Caco-2 (cell line): ENCODE data around the gene DSCAML1. TPM values are rescaled to one million over a fixed set of nuclear protein-coding genes. Genes with fewer than 3 reads are reported as not detected.
A peak's percentile ranks its signal among the peaks of the same experiment; 100 is the strongest.

Experiments
- Bru-seq: library from RNA; stranded (reverse); fragments of 400-500 nt; gene quantifications from one replicate; lab custom pipeline; 2021; lab: Mats Ljungman, UMichigan
- BruChase-seq, 2 experiments: library from RNA; stranded (reverse); fragments of 400-500 nt; gene quantifications; one replicate each; lab custom pipeline; 2021; lab: Mats Ljungman, UMichigan
- BruUV-seq: library from RNA; stranded (reverse); fragments of 400-500 nt; replicated peaks from 2 replicates; lab custom pipeline; 2021; lab: Mats Ljungman, UMichigan
- CTCF ChIA-PET: fragments of 300-600 bp; sonication (Branson Sonifier 250); formaldehyde crosslinking; loops from one replicate; lab custom pipeline; 2022; ENCODE audit warnings: antibody characterized with exemption; lab: Charles Lee
- POLR2A ChIA-PET: fragments of 300-600 bp; sonication (Branson Sonifier 250); formaldehyde crosslinking; loops from one replicate; lab custom pipeline; 2022; ENCODE audit warnings: antibody characterized with exemption; lab: Charles Lee
- DNase-seq, 2 experiments: peaks; one replicate each; pipeline versions ENCODE4 v3.0.0 to v3.0.0-alpha.2; 2020 to 2022
- H3K27me3 ChIP-seq: replicated peaks from 2 replicates; pipeline ENCODE4 v1.6.0; 2011; ENCODE audit warnings: low read length; ENCODE audit not compliant: control insufficient read depth, insufficient read depth
- H3K36me3 ChIP-seq: 2 replicates; pipeline ENCODE4 v1.5.1; 2011; ENCODE audit warnings: low read length; ENCODE audit not compliant: control insufficient read depth, insufficient read depth
- H3K4me1 ChIP-seq: fragments of 250-450 bp; sonication (Bioruptor Pico); 2 replicates; pipeline ENCODE4 v1.5.1; 2020; ENCODE audit warnings: mild to moderate bottlenecking
- H3K4me3 ChIP-seq: 2 replicates; pipeline ENCODE4 v1.5.1; 2011; ENCODE audit warnings: low read depth, mild to moderate bottlenecking, control low read depth, low read length
- H3K9me3 ChIP-seq: fragments of 250-450 bp; sonication (Bioruptor Pico); 2 replicates; pipeline ENCODE4 v1.5.1; 2020; ENCODE audit warnings: mild to moderate bottlenecking, moderate library complexity
- H3K27ac Mint-ChIP-seq: one replicate; pipeline ENCODE4 v1.8.0; 2022; ENCODE audit warnings: mixed read lengths; ENCODE audit not compliant: unreplicated experiment
- H3K27me3 Mint-ChIP-seq: one replicate; pipeline ENCODE4 v1.8.0; 2022; ENCODE audit warnings: mixed read lengths; ENCODE audit not compliant: insufficient read depth, unreplicated experiment
- H3K36me3 Mint-ChIP-seq: one replicate; pipeline ENCODE4 v1.8.0; 2022; ENCODE audit warnings: mild to moderate bottlenecking, mixed read lengths; ENCODE audit not compliant: insufficient read depth, unreplicated experiment
- H3K4me1 Mint-ChIP-seq: one replicate; pipeline ENCODE4 v1.8.0; 2022; ENCODE audit warnings: low read depth, mixed read lengths; ENCODE audit not compliant: unreplicated experiment
- H3K4me3 Mint-ChIP-seq: one replicate; pipeline ENCODE4 v1.8.0; 2022; ENCODE audit warnings: mild to moderate bottlenecking, moderate library complexity, mixed read lengths; ENCODE audit not compliant: unreplicated experiment
- H3K9me3 Mint-ChIP-seq: one replicate; pipeline ENCODE4 v1.8.0; 2022; ENCODE audit warnings: mixed read lengths; ENCODE audit not compliant: unreplicated experiment
- CTCF ChIP-seq, 2 experiments: fragments of 200-600 bp in 1 of 2; IDR thresholded peaks; 1 replicate in 1 of 2; 2 replicates in 1 of 2; pipeline versions ENCODE4 v1.5.1 to v1.8.0; 2011 to 2022; ENCODE audit warnings: antibody characterized with exemption in 1 of 2, control low read depth in 1 of 2, inconsistent platforms in 1 of 2, low read depth in 1 of 2, low read length in 1 of 2, mild to moderate bottlenecking in 1 of 2, moderate library complexity in 1 of 2; ENCODE audit not compliant: insufficient read depth in 1 of 2, severe bottlenecking in 1 of 2, unreplicated experiment in 1 of 2
- intact Hi-C: fragments of 100-400 bp; cut with micrococcal nuclease; formaldehyde crosslinking; loops from one replicate; pipeline ENCODE4 v1.10.0; 2022; ENCODE audit not compliant: unreplicated experiment
- long read RNA-seq: library from polyadenylated mRNA; stranded (forward); transcript quantifications from one replicate; pipeline ENCODE4 v2.0.0, GENCODE V29; 2022
- total RNA-seq: library from RNA; stranded (reverse); gene quantifications from 2 replicates; pipeline ENCODE4 v1.2.3, GENCODE V29; 2022

DSCAML1 gene, protein sequence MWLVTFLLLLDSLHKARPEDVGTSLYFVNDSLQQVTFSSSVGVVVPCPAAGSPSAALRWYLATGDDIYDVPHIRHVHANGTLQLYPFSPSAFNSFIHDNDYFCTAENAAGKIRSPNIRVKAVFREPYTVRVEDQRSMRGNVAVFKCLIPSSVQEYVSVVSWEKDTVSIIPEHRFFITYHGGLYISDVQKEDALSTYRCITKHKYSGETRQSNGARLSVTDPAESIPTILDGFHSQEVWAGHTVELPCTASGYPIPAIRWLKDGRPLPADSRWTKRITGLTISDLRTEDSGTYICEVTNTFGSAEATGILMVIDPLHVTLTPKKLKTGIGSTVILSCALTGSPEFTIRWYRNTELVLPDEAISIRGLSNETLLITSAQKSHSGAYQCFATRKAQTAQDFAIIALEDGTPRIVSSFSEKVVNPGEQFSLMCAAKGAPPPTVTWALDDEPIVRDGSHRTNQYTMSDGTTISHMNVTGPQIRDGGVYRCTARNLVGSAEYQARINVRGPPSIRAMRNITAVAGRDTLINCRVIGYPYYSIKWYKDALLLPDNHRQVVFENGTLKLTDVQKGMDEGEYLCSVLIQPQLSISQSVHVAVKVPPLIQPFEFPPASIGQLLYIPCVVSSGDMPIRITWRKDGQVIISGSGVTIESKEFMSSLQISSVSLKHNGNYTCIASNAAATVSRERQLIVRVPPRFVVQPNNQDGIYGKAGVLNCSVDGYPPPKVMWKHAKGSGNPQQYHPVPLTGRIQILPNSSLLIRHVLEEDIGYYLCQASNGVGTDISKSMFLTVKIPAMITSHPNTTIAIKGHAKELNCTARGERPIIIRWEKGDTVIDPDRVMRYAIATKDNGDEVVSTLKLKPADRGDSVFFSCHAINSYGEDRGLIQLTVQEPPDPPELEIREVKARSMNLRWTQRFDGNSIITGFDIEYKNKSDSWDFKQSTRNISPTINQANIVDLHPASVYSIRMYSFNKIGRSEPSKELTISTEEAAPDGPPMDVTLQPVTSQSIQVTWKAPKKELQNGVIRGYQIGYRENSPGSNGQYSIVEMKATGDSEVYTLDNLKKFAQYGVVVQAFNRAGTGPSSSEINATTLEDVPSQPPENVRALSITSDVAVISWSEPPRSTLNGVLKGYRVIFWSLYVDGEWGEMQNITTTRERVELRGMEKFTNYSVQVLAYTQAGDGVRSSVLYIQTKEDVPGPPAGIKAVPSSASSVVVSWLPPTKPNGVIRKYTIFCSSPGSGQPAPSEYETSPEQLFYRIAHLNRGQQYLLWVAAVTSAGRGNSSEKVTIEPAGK (N-terminal part only)
- total RNA-seq: not detected in 2 replicates
- percentile 16 among the genes with signal in this experiment for Bru-seq, nascent RNA
- BruChase-seq, experiment 1, labeled RNA remaining after a 2-hour chase: percentile 13 among the genes with signal in this experiment
- percentile 13 among the genes with signal in this experiment for BruChase-seq, experiment 2, labeled RNA remaining after a 6-hour chase
- long read RNA-seq: 0 reads

GRCh38 chr11:117796872-117797529 lies at the start of gene DSCAML1:
DSCAML1 (minus strand) TSS chr11:117797216; CDS start chr11:117797079, 137 bp downstream.
- Histone ChIP-seq H3K4me3 (peak within 1 kb of the TSS; percentile 38), H3K36me3 (no peaks in the 10 kb centered on the region), H3K9me3 (no peaks in the 10 kb centered on the region), H3K27me3 (peaks cover 10% of the 10 kb centered on the region), H3K4me1 (peaks cover 18% of the 10 kb centered on the region)
- Mint-ChIP-seq H3K36me3 (no peaks in the 10 kb centered on the region), H3K9me3 (no peaks in the 10 kb centered on the region), H3K4me1 (peaks cover 9% of the 10 kb centered on the region), H3K27ac (no peak within 1 kb of the TSS), H3K4me3 (peak within 1 kb of the TSS; percentile 41), H3K27me3 (peaks cover 29% of the 10 kb centered on the region)
- ChIA-PET POLR2A (no interaction called here), CTCF (no interaction called here)
- no TSS peak for BruUV-seq
- DNase-seq: peak in 1 of 2 experiments; percentile 46
- intact Hi-C loops: loop anchor here (5.0 kb wide), 1 partner anchor 1650 kb away; no protein-coding TSS in a partner anchor
- no peak for TF ChIP-seq CTCF (IDR thresholded peaks at IDR 0.05; ENCODE audit: insufficient read depth in 1 of 2, low read depth in 1 of 2, low read length in 1 of 2, severe bottlenecking in 1 of 2, unreplicated experiment in 1 of 2)

DNA sequence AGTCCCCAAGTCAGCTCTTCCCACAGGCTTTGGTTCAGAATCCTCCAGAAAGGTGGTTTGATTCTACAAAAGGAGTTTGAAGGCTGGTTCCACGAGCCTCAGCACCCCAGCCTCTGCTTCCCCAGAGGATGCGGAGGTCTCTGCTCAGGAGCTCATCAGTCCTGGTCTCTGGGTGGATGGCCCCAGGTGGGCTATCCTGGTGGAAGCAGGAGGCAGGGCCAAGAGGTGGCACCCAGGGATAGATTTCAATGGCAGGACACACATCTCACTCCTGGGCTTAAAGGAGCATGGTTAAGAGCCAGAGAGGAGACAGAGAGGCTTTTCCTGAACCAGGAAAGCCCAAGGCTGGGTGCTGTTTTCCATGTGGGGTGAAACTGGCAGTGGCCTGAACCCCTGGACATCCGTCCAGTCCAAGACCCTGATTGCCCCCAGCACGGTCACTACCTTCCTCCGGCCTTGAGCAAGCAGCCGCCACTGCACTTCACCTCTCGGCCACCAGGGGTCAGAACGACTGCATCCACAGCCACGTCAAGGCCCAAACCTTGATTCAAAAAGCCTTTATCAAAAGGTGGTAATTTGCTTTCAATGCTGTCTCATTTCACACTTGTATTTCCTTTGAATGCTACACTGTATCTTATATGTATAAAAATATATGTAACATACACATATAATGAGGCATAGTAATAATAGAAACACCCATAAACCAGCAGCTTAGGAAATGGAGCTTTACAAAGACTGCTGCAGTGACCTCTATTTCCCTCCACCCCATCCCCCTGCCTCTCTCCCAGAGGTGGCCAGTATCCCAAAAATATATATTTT lies 46.9 kb upstream of the DSCAML1 start:
- no peak overlapping the region for H3K4me3 ChIP-seq
- H3K36me3 ChIP-seq: no peaks in the 10 kb centered on the region
- no TSS peak for BruUV-seq
- H3K27me3 ChIP-seq: no peaks in the 10 kb centered on the region
- intact Hi-C loops: loop anchor here (1.0 kb wide), 4 partner anchors 25 to 209 kb away; no protein-coding TSS in a partner anchor
- H3K27ac Mint-ChIP-seq: no peak overlapping the region
- H3K27me3 Mint-ChIP-seq: peaks cover 2% of the 10 kb centered on the region
- TF ChIP-seq CTCF (IDR thresholded peaks at IDR 0.05; ENCODE audit: insufficient read depth in 1 of 2, low read depth in 1 of 2, low read length in 1 of 2, severe bottlenecking in 1 of 2, unreplicated experiment in 1 of 2): peak; percentile 99 to 100
- peak; percentile 81 to 89 for DNase-seq
- H3K4me1 Mint-ChIP-seq: no peaks in the 10 kb centered on the region
- H3K4me1 ChIP-seq: no peaks in the 10 kb centered on the region
- no peaks in the 10 kb centered on the region for H3K9me3 ChIP-seq
- CTCF ChIA-PET: interaction anchor here (0.6 to 7.8 kb wide), 10 partner anchors 21 to 210 kb away, joined by 3 to 165 read pairs (median 3); partner anchors contain the start of gene TMPRSS13
- no peaks in the 10 kb centered on the region for H3K9me3 Mint-ChIP-seq
- POLR2A ChIA-PET: no interaction called here
- no peaks in the 10 kb centered on the region for H3K36me3 Mint-ChIP-seq
- H3K4me3 Mint-ChIP-seq: no peak overlapping the region
